Superior temporal gyrus (tissue), 1 donor: Measurements from ENCODE around the gene PRKG1.
A peak's percentile ranks its signal among the peaks of the same experiment; 100 is the strongest.
"Not testable (repeated sequence)": the region's sequence is repeated elsewhere in the genome, so short reads cannot be mapped to it uniquely, and the experiment has no call there.

ENCODE experiments used
- DNase-seq: peaks from one replicate; pipeline ENCODE4 v3.0.0-alpha.2; 2016; ENCODE audit errors: extremely low spot score

The PRKG1 gene

GRCh38 chr10:51748959-51749358 is 674.7 kb downstream of the PRKG1 start:
- no peak for DNase-seq

GRCh38 chr10:51758366-51758765 is 684.1 kb downstream of the PRKG1 start:
- no peak for DNase-seq

GRCh38 chr10:51758838-51759237 is 684.6 kb downstream of the PRKG1 start:
- DNase-seq: not testable (repeated sequence)

GRCh38 chr10:51759896-51760534 is 685.7 kb downstream of the PRKG1 start:
- DNase-seq: no peak

- no peak for DNase-seq
These were observed 686.8 kb downstream of the PRKG1 start for GRCh38 chr10:51760864-51761640.

- no peak for DNase-seq
These were observed 689.5 kb downstream of the PRKG1 start for GRCh38 chr10:51763746-51764145.

- no peak for DNase-seq
These were observed 691.1 kb downstream of the PRKG1 start for GRCh38 chr10:51765284-51765971.

GRCh38 chr10:51766423-51767102 is 692.3 kb downstream of the PRKG1 start:
- DNase-seq: no peak

GRCh38 chr10:51767103-51767763 is 692.9 kb downstream of the PRKG1 start:
- DNase-seq: no peak

- peak; percentile 79 for DNase-seq
These were observed 694.7 kb downstream of the PRKG1 start for GRCh38 chr10:51768886-51769465.

GRCh38 chr10:51770709-51771108 is 696.4 kb downstream of the PRKG1 start:
- no peak for DNase-seq

GRCh38 chr10:51772387-51772786 is 698.1 kb downstream of the PRKG1 start:
- no peak for DNase-seq

GRCh38 chr10:51773681-51774080 is 699.4 kb downstream of the PRKG1 start:
- no peak for DNase-seq

GRCh38 chr10:51783941-51784340 is 709.7 kb downstream of the PRKG1 start:
- no peak for DNase-seq

GRCh38 chr10:51786016-51786683 is 711.9 kb downstream of the PRKG1 start:
- no peak for DNase-seq

- DNase-seq: no peak
These were observed 712.4 kb downstream of the PRKG1 start for GRCh38 chr10:51786684-51787035.

- DNase-seq: no peak
These were observed 714.0 kb downstream of the PRKG1 start for GRCh38 chr10:51788273-51788672.

GRCh38 chr10:51789118-51789517 is 714.8 kb downstream of the PRKG1 start:
- DNase-seq: no peak

GRCh38 chr10:51789903-51790302 is 715.6 kb downstream of the PRKG1 start:
- DNase-seq: no peak

GRCh38 chr10:51792678-51793077 is 718.4 kb downstream of the PRKG1 start:
- no peak for DNase-seq

- DNase-seq: no peak
These were observed 725.8 kb downstream of the PRKG1 start for GRCh38 chr10:51800121-51800520.
